Gastroesophageal sphincter (tissue), 4 donors: ENCODE data around the gene ACTN1. TPM values are rescaled to one million over a fixed set of nuclear protein-coding genes. Genes with fewer than 3 reads are reported as not detected.

Experiments
- ATAC-seq: fragments of 150-250 bp; one replicate; pipeline ENCODE4 v1.9.1; 2016; ENCODE audit warnings: mild to moderate bottlenecking, moderate library complexity
- H3K27ac ChIP-seq, 4 donors: fragments of 200-600 bp; sonication (generic) in 3 of 4; 1 replicate in 3 of 4; 2 replicates in 1 of 4; pipeline ENCODE4 v1.5.1; 2016 to 2019
- H3K27me3 ChIP-seq: fragments of 200-600 bp; sonication (generic); one replicate; pipeline ENCODE4 v1.5.1; 2019
- H3K36me3 ChIP-seq, 2 donors: fragments of 200-600 bp; sonication (generic); one replicate each; pipeline ENCODE4 v1.5.1; 2019; ENCODE audit warnings: control low read depth in 1 of 2
- H3K4me1 ChIP-seq, 3 donors: fragments of 200-600 bp; sonication (generic); 1 replicate in 2 of 3; 2 replicates in 1 of 3; pipeline ENCODE4 v1.5.1; 2016 to 2019; ENCODE audit warnings: control low read depth in 2 of 3
- H3K4me3 ChIP-seq, 2 donors: fragments of 200-600 bp; sonication (generic); one replicate each; pipeline ENCODE4 v1.5.1; 2019; ENCODE audit warnings: mild to moderate bottlenecking in 1 of 2, moderate library complexity in 1 of 2
- H3K9me3 ChIP-seq, 3 donors: fragments of 200-600 bp; sonication (generic); one replicate each; pipeline ENCODE4 v1.5.1; 2017 to 2019; ENCODE audit warnings: control low read depth in 2 of 3
- CTCF ChIP-seq, 4 experiments: fragments of 200-600 bp in 2 of 4; fragments of 450-650 bp in 2 of 4; sonication (generic) in 1 of 4; IDR thresholded peaks; one replicate each; pipeline ENCODE4 v1.5.1; 2017 to 2019; ENCODE audit warnings: antibody characterized with exemption in 4 of 4, mild to moderate bottlenecking in 2 of 4, moderate library complexity in 2 of 4
- EP300 ChIP-seq: sonication (generic); formaldehyde crosslinking; IDR thresholded peaks from one replicate; pipeline ENCODE4 v1.6.1; 2017; ENCODE audit warnings: antibody characterized with exemption, mild to moderate bottlenecking
- POLR2A ChIP-seq, 2 donors: fragments of 450-650 bp; IDR thresholded peaks; one replicate each; pipeline ENCODE4 v1.6.1; 2017; ENCODE audit warnings: antibody characterized with exemption in 2 of 2, mild to moderate bottlenecking in 2 of 2, moderate library complexity in 1 of 2
- POLR2AphosphoS5 ChIP-seq: sonication (generic); formaldehyde crosslinking; IDR thresholded peaks from one replicate; pipeline ENCODE4 v1.6.1; 2017; ENCODE audit warnings: antibody characterized with exemption
- WGBS, 2 donors: methylation state at CpG; one replicate each; pipeline ENCODE4 v1.1.5; 2018; ENCODE audit warnings: low coverage in 1 of 2; 5-methylcytosine and 5-hydroxymethylcytosine counted together
- total RNA-seq, 4 donors: library from RNA; depleted of rRNA; stranded (reverse); fragments of >200 nt; gene quantifications; one replicate each; pipeline ENCODE4 v1.1.0, GENCODE V29; 2016

The ACTN1 gene
- total RNA-seq, 4 donors from 2014 or later, result 776 to 1,910 (median 969) TPM

- peaks cover 24 to 99% (median 81%) of the 10 kb centered on the region in 3 donors for H3K4me1 ChIP-seq
- peak in 1 of 2 donors; percentile 28 for TF ChIP-seq POLR2A (IDR thresholded peaks at IDR 0.05)
- TF ChIP-seq CTCF (IDR thresholded peaks at IDR 0.05), result no peak
- peak; percentile 94 for TF ChIP-seq POLR2AphosphoS5
- H3K27me3 ChIP-seq, result no peaks in the 10 kb centered on the region
- no peak overlapping the region for H3K4me3 ChIP-seq
- 25 to 32% methylated on average over 3 to 5 of the region's 19 CpGs for WGBS, 2 donors
- peak; percentile 84 for ATAC-seq
- H3K27ac ChIP-seq, result peak overlapping the region; percentile 90 to 99 (median 94)
- no peaks in the 10 kb centered on the region for H3K9me3 ChIP-seq
- no peaks in the 10 kb centered on the region for H3K36me3 ChIP-seq
Observed at GRCh38 chr14:68951035-68951797, 27.9 kb downstream of the ACTN1 start.

GRCh38 chr14:68950111-68950510 lies 29.0 kb downstream of the ACTN1 start:
- H3K27ac ChIP-seq, result peak overlapping the region; percentile 90 to 99 (median 94)
- H3K4me3 ChIP-seq, result no peak overlapping the region
- no peak for ATAC-seq
- H3K9me3 ChIP-seq, result no peaks in the 10 kb centered on the region
- TF ChIP-seq CTCF (IDR thresholded peaks at IDR 0.05), result no peak
- no peak for TF ChIP-seq EP300
- TF ChIP-seq POLR2A (IDR thresholded peaks at IDR 0.05), result no peak
- no peak for TF ChIP-seq POLR2AphosphoS5
- no peaks in the 10 kb centered on the region for H3K36me3 ChIP-seq
- no peaks in the 10 kb centered on the region for H3K27me3 ChIP-seq
- 35 to 66% methylated on average over 2 to 3 of the region's 5 CpGs for WGBS, 2 donors
- H3K4me1 ChIP-seq, result peaks cover 19 to 99% (median 79%) of the 10 kb centered on the region in 3 donors

- H3K27me3 ChIP-seq, result no peaks in the 10 kb centered on the region
- TF ChIP-seq POLR2A (IDR thresholded peaks at IDR 0.05), result no peak
- TF ChIP-seq CTCF (IDR thresholded peaks at IDR 0.05), result no peak
- peak; percentile 36 for TF ChIP-seq POLR2AphosphoS5
- TF ChIP-seq EP300, result no peak
- H3K4me1 ChIP-seq, result peaks cover 18 to 99% (median 76%) of the 10 kb centered on the region in 3 donors
- H3K4me3 ChIP-seq, result no peak overlapping the region
- no peaks in the 10 kb centered on the region for H3K9me3 ChIP-seq
- 0 to 35% methylated on average over 1 to 2 of the region's 2 CpGs for WGBS, 2 donors
- no peak for ATAC-seq
- no peaks in the 10 kb centered on the region for H3K36me3 ChIP-seq
- H3K27ac ChIP-seq, result peak overlapping the region; percentile 90 to 99 (median 94)
Observed at GRCh38 chr14:68949601-68949965, 29.5 kb downstream of the ACTN1 start.

GRCh38 chr14:68948686-68949600 lies 30.2 kb downstream of the ACTN1 start:
- Histone ChIP-seq H3K4me1 (peaks cover 18 to 99% (median 83%) of the 10 kb centered on the region in 3 donors), H3K36me3 (no peaks in the 10 kb centered on the region), H3K4me3 (peak overlapping the region in 1 of 2 donors; percentile 1), H3K27ac (peak overlapping the region; percentile 90 to 99 (median 94)), H3K27me3 (no peaks in the 10 kb centered on the region), H3K9me3 (no peaks in the 10 kb centered on the region)
- WGBS, 2 donors, result 26% methylated on average over 5 of the region's 12 CpGs; no CpG with 5 or more reads in 1 of the 2 donors
- no peak for TF ChIP-seq EP300
- no peak for TF ChIP-seq CTCF (IDR thresholded peaks at IDR 0.05)
- no peak for TF ChIP-seq POLR2AphosphoS5
- no peak for TF ChIP-seq POLR2A (IDR thresholded peaks at IDR 0.05)
- ATAC-seq, result no peak
